Endothelial cell of umbilical vein (primary cell): ENCODE results near the gene MPDU1. TPM values are rescaled to one million over a fixed set of nuclear protein-coding genes. Genes with fewer than 3 reads are reported as not detected.

Source experiments
- BruUV-seq: library from RNA; stranded (reverse); fragments of 400-500 nt; replicated peaks from 2 replicates; lab custom pipeline; 2021; lab: Mats Ljungman, UMichigan
- CTCF ChIA-PET: fragments of 300-600, 350-600 bp; sonication (Branson Sonifier 250); formaldehyde crosslinking; loops from one replicate; lab custom pipeline; 2021; ENCODE audit warnings: antibody characterized with exemption, inconsistent platforms; lab: Charles Lee
- POLR2A ChIA-PET: fragments of 300-600, 350-600 bp; sonication (Branson Sonifier 250); formaldehyde crosslinking; loops from one replicate; lab custom pipeline; 2021; ENCODE audit warnings: antibody characterized with exemption, inconsistent platforms; lab: Charles Lee
- DNase-seq: peaks from one replicate; pipeline ENCODE4 v3.0.0-alpha.2; 2011; ENCODE audit warnings: low read depth, low spot score
- FAIRE-seq: peaks from 2 replicates; lab custom pipeline; 2011; peaks lifted over from hg19 to GRCh38; lab: Jason Lieb, UNC
- H2AFZ ChIP-seq: 2 replicates; pipeline ENCODE4 v1.6.0; 2012; ENCODE audit warnings: low read depth, low read length, control low read depth, inconsistent platforms
- H3K27ac ChIP-seq: 2 replicates; pipeline ENCODE4 v1.5.1; 2011; ENCODE audit warnings: low read depth, mild to moderate bottlenecking, control low read depth, low read length, moderate library complexity; ENCODE audit not compliant: insufficient read depth
- H3K27me3 ChIP-seq, 2 experiments: 2 replicates each; pipeline versions ENCODE4 v1.6.0 to v1.6.1; 2011; ENCODE audit warnings: low read length in 2 of 2, mixed read lengths in 1 of 2; ENCODE audit not compliant: control insufficient read depth in 2 of 2, insufficient read depth in 2 of 2
- H3K36me3 ChIP-seq, 2 experiments: 2 replicates in 1 of 2; 3 replicates in 1 of 2; pipeline ENCODE4 v1.5.1; 2011; ENCODE audit warnings: low read length in 2 of 2, mild to moderate bottlenecking in 1 of 2, moderate library complexity in 1 of 2; ENCODE audit not compliant: control insufficient read depth in 2 of 2, insufficient read depth in 2 of 2; ENCODE audit errors: extremely low read depth in 1 of 2
- H3K4me1 ChIP-seq: 3 replicates; pipeline ENCODE4 v1.5.1; 2011; ENCODE audit warnings: mild to moderate bottlenecking, low read length; ENCODE audit not compliant: control insufficient read depth, insufficient read depth; ENCODE audit errors: extremely low read depth
- H3K4me2 ChIP-seq: 2 replicates; pipeline ENCODE4 v1.6.1; 2011; ENCODE audit warnings: low read length, control low read depth, mixed read lengths; ENCODE audit not compliant: insufficient read depth
- H3K4me3 ChIP-seq, 3 experiments: fragments of 200-600 bp in 1 of 3; sonication (generic), shearing (Covaris generic) in 1 of 3; replicated peaks in 1 of 3; 2 replicates each; pipeline ENCODE4 v1.5.1; 2011 to 2016; ENCODE audit warnings: control low read depth in 3 of 3, low read length in 3 of 3, mild to moderate bottlenecking in 2 of 3, inconsistent platforms in 1 of 3, low read depth in 1 of 3, moderate library complexity in 1 of 3; ENCODE audit not compliant: insufficient read depth in 1 of 3
- H3K79me2 ChIP-seq: 2 replicates; pipeline ENCODE4 v1.6.0; 2012; ENCODE audit warnings: low read length, inconsistent platforms; ENCODE audit not compliant: control insufficient read depth, insufficient read depth
- H3K9ac ChIP-seq: replicated peaks from 2 replicates; pipeline ENCODE3; 2011; ENCODE audit warnings: low read length, control low read depth; ENCODE audit not compliant: insufficient read depth; ENCODE audit errors: extremely low read depth
- H3K9me1 ChIP-seq: replicated peaks from 3 replicates; pipeline ENCODE4 v1.6.0; 2011; ENCODE audit warnings: mild to moderate bottlenecking, low read length; ENCODE audit not compliant: control insufficient read depth, insufficient read depth; ENCODE audit errors: extremely low read depth
- H3K9me3 ChIP-seq: replicated peaks from 2 replicates; pipeline ENCODE4 v1.5.1; 2012; ENCODE audit warnings: low read length, inconsistent platforms; ENCODE audit not compliant: control insufficient read depth, insufficient read depth
- H4K20me1 ChIP-seq: replicated peaks from 2 replicates; pipeline ENCODE3; 2011; ENCODE audit warnings: mild to moderate bottlenecking, low read length; ENCODE audit not compliant: control insufficient read depth, insufficient read depth; ENCODE audit errors: extremely low read depth
- CTCF ChIP-seq, 2 donors: IDR thresholded peaks; 1 replicate in 1 of 2; 2 replicates in 1 of 2; pipeline ENCODE4 v1.5.1; 2011; ENCODE audit warnings: low read length in 2 of 2, mild to moderate bottlenecking in 2 of 2, moderate library complexity in 2 of 2, control low read depth in 1 of 2, inconsistent platforms in 1 of 2, low read depth in 1 of 2; ENCODE audit not compliant: insufficient read depth in 1 of 2; ENCODE audit errors: extremely low read depth in 1 of 2
- EZH2 ChIP-seq: IDR thresholded peaks from 2 replicates; pipeline ENCODE4 v1.6.1; 2012; ENCODE audit warnings: borderline replicate concordance, low read depth, mild to moderate bottlenecking, moderate library complexity, low read length, inconsistent platforms; ENCODE audit not compliant: severe bottlenecking
- GATA2 ChIP-seq: IDR thresholded peaks from 2 replicates; pipeline ENCODE4 v1.7.0; 2011; ENCODE audit warnings: low read depth, mild to moderate bottlenecking, moderate library complexity, mixed read lengths, low read length; ENCODE audit not compliant: insufficient read length, insufficient read depth
- MAX ChIP-seq: IDR thresholded peaks from 2 replicates; pipeline ENCODE4 v1.6.1; 2011; ENCODE audit not compliant: insufficient read depth, insufficient read length
- POLR2AphosphoS5 ChIP-seq: IDR thresholded peaks from 2 replicates; pipeline ENCODE4 v1.6.1; 2012; ENCODE audit warnings: low read depth, mild to moderate bottlenecking, control low read depth, low read length, moderate library complexity; ENCODE audit not compliant: insufficient read depth
- dilution Hi-C: fragments of 300-500 bp; cut with MboI; formaldehyde crosslinking; loops from one replicate; pipeline ENCODE4 v1.15.0; 2019; ENCODE audit warnings: low sequenced_read_pairs; ENCODE audit not compliant: extremely low pct_ligation_motif_present
- intact Hi-C: fragments of 100-400 bp; cut with micrococcal nuclease; formaldehyde crosslinking; loops from one replicate; pipeline ENCODE4 v1.10.0; 2022
- polyA plus RNA-seq, 4 experiments: library from polyadenylated mRNA; depleted of rRNA in 3 of 4; stranded (reverse) in 3 of 4; unstranded in 1 of 4; fragments of >200 nt; gene quantifications; 2 replicates each; pipeline versions ENCODE4 v1.2.1 to v1.2.3, GENCODE V29; 2011 to 2012; ENCODE audit warnings: missing spikeins in 1 of 4
- total RNA-seq: library from RNA; stranded (reverse); gene quantifications from 2 replicates; pipeline ENCODE4 v1.2.3, GENCODE V29; 2021

Gene MPDU1
- total and polyA plus RNA-seq, 2 donors (not counting 3 experiments of a cell fraction or from before 2014, with no cell fraction given) = 78.0 to 368 TPM

- H3K79me2 ChIP-seq = peaks cover 50% of the 10 kb centered on the region
- dilution Hi-C loops = no loop called here
- H3K27ac ChIP-seq = no peak overlapping the region
- POLR2A ChIA-PET = interaction anchor here (0.5 to 2.1 kb wide), 9 partner anchors 9 to 543 kb away, joined by 3 to 9 read pairs (median 4); partner anchors contain the start of genes MPDU1, TMEM256, TP53 and WRAP53
- peak overlapping the region; percentile 98 for H3K9ac ChIP-seq
- no peaks in the 10 kb centered on the region for H3K9me1 ChIP-seq
- peaks cover 56% of the 10 kb centered on the region for H3K4me1 ChIP-seq
- peaks cover 34 to 56% of the 10 kb centered on the region in 2 experiments for H3K36me3 ChIP-seq
- no peak for DNase-seq
- intact Hi-C loops = loop anchor here (5.0 kb wide), 1 partner anchor 263 kb away; no protein-coding TSS in a partner anchor
- FAIRE-seq = peak; percentile 52
- TSS peak; percentile 21 for BruUV-seq
- CTCF ChIA-PET = interaction anchor here (0.6 to 6.2 kb wide), 5 partner anchors 10 to 170 kb away, joined by 4 to 40 read pairs (median 6); partner anchors contain the start of genes MPDU1, SOX15, TMEM256 and TP53
- peak overlapping the region; percentile 92 for H3K4me2 ChIP-seq
- TF ChIP-seq GATA2 (no peak), CTCF (IDR thresholded peaks at IDR 0.05; ENCODE audit: extremely low read depth in 1 of 2, insufficient read depth in 1 of 2, low read depth in 1 of 2, low read length in 2 of 2) (no peak), EZH2 (no peak), POLR2AphosphoS5 (no peak), MAX (no peak)
- H3K9me3 ChIP-seq = no peaks in the 10 kb centered on the region
- no peak overlapping the region for H2AFZ ChIP-seq
- peaks cover 9% of the 10 kb centered on the region for H4K20me1 ChIP-seq
- no peaks in the 10 kb centered on the region for H3K27me3 ChIP-seq
- peak overlapping the region; percentile 86 to 96 (median 87) for H3K4me3 ChIP-seq
Measured at GRCh38 chr17:7574176-7574953, 9.3 kb upstream of the MPDU1 start.
